GM12878 (cell line): ENCODE results near the gene PISD. TPM values are rescaled to one million over a fixed set of nuclear protein-coding genes. Genes with fewer than 3 reads are reported as not detected.

ENCODE experiments used
- ATF7 ChIP-seq: fragments of 450-650 bp; IDR thresholded peaks from 2 replicates; pipeline ENCODE4 v1.6.1; 2016; ENCODE audit warnings: low read depth, mild to moderate bottlenecking
- CEBPB ChIP-seq, 2 experiments: fragments of 150-350 bp in 1 of 2; IDR thresholded peaks; 2 replicates each; pipeline ENCODE4 v1.6.1; 2012 to 2014; ENCODE audit warnings: low read depth in 2 of 2, low read length in 2 of 2, borderline replicate concordance in 1 of 2, inconsistent platforms in 1 of 2
- CREM ChIP-seq: IDR thresholded peaks from 2 replicates; pipeline ENCODE4 v1.6.1; 2014; ENCODE audit warnings: antibody characterized with exemption, low read depth
- FOXM1 ChIP-seq: IDR thresholded peaks from 2 replicates; pipeline ENCODE4 v1.6.1; 2012; ENCODE audit warnings: low read depth, mild to moderate bottlenecking, inconsistent platforms, low read length, moderate library complexity
- IKZF2 ChIP-seq, 2 experiments: fragments of 450-650 bp; IDR thresholded peaks; 2 replicates each; pipeline ENCODE4 v1.6.1; 2017; ENCODE audit warnings: mild to moderate bottlenecking in 2 of 2, moderate library complexity in 2 of 2
- NBN ChIP-seq: fragments of 450-650 bp; IDR thresholded peaks from 2 replicates; pipeline ENCODE4 v1.6.1; 2016
- NFIC ChIP-seq: IDR thresholded peaks from 2 replicates; pipeline ENCODE4 v1.6.1; 2012; ENCODE audit warnings: low read depth, mild to moderate bottlenecking, inconsistent platforms, low read length, moderate library complexity
- NR2F1 ChIP-seq: fragments of 450-650 bp; conservative IDR thresholded peaks from 2 replicates; pipeline ENCODE4 v1.6.1; 2017; ENCODE audit warnings: mild to moderate bottlenecking
- RB1 ChIP-seq: fragments of 450-650 bp; formaldehyde crosslinking; IDR thresholded peaks from 2 replicates; pipeline ENCODE4 v1.6.1; 2017; ENCODE audit warnings: mild to moderate bottlenecking, borderline replicate concordance
- RCOR1 ChIP-seq: conservative IDR thresholded peaks from 2 replicates; pipeline ENCODE4 v1.6.1; 2012; ENCODE audit warnings: low read depth, low read length, improper control_type of control experiment
- SMAD1 ChIP-seq: fragments of 450-650 bp; IDR thresholded peaks from 2 replicates; pipeline ENCODE4 v1.6.1; 2018; ENCODE audit warnings: mild to moderate bottlenecking, low read depth; ENCODE audit not compliant: partially characterized antibody
- SPI1 ChIP-seq: IDR thresholded peaks from 2 replicates; pipeline ENCODE4 v1.6.1; 2011; ENCODE audit warnings: low read depth, mild to moderate bottlenecking, low read length, moderate library complexity, borderline replicate concordance; ENCODE audit not compliant: insufficient read depth
- SREBF1 ChIP-seq: IDR thresholded peaks from 2 replicates; pipeline ENCODE4 v1.6.1; 2012; ENCODE audit warnings: mild to moderate bottlenecking, low read length
- STAT1 ChIP-seq: fragments of 450-650 bp; conservative IDR thresholded peaks from 2 replicates; pipeline ENCODE4 v1.6.1; 2014; ENCODE audit warnings: antibody characterized with exemption, mild to moderate bottlenecking
- ZNF217 ChIP-seq: fragments of 450-650 bp; IDR thresholded peaks from 2 replicates; pipeline ENCODE4 v1.6.1; 2017; ENCODE audit warnings: antibody characterized with exemption, mild to moderate bottlenecking
- ZNF384 ChIP-seq: IDR thresholded peaks from 2 replicates; pipeline ENCODE4 v1.6.1; 2012; ENCODE audit warnings: low read depth, mild to moderate bottlenecking, low read length, improper control_type of control experiment, borderline replicate concordance
- polyA plus RNA-seq, 11 experiments: library from polyadenylated mRNA; depleted of rRNA in 4 of 11; unstranded in 6 of 11; stranded (reverse) in 5 of 11; fragments of >200 nt; fragmentation: Nextera tagmentation in 4 of 11; fragmentation: Illumina TruSeq in 1 of 11; extraction: Ambion mirVana in 4 of 11; extraction: Trizol in 1 of 11; gene quantifications; 1 replicate in 1 of 11; 2 replicates in 10 of 11; pipeline versions ENCODE4 v1.2.1 to v1.2.3, GENCODE V29; 2011 to 2016; ENCODE audit warnings: inconsistent platforms in 2 of 11, missing spikeins in 2 of 11, low read depth in 1 of 11
- total RNA-seq, 4 experiments: library from RNA; depleted of rRNA in 3 of 4; stranded (reverse); fragments of >200 nt in 3 of 4; fragmentation: Illumina TruSeq in 1 of 4; extraction: Trizol in 1 of 4; gene quantifications; 2 replicates each; pipeline versions ENCODE4 v1.2.1 to v1.2.3, GENCODE V29; 2013 to 2021
- TF ChIP-seq, protein P1 (sequence below): fragments of 450-650 bp; IDR thresholded peaks from 2 replicates; pipeline ENCODE4 v1.6.1; 2017; ENCODE audit warnings: low read depth, mild to moderate bottlenecking, moderate library complexity

Gene PISD
- total and polyA plus RNA-seq, 10 of the 15 experiments (the other 5 are each of a cell fraction or from before 2014, with no cell fraction given), result 25.8 to 62.7 (median 45.8) TPM

GRCh38 chr22:31650391-31650790, 11.6 kb downstream of the PISD start (continued):
- TF ChIP-seq NFIC (peak; percentile 56; the same call in 1 of the 2 replicates), SPI1 (no peak), RB1 (no peak), STAT1 (no peak), FOXM1 (peak; percentile 30; the same call in 1 of the 2 replicates), RCOR1 (no peak), ATF7 (peak; percentile 51), CREM (no peak), ZNF217 (0 out of 2 replicates have a peak, but pooled peaks have one; percentile 33), NBN (peak; percentile 43; the same call in 1 of the 2 replicates), ZNF384 (peak; percentile 74), CEBPB (IDR thresholded peaks at IDR 0.05; ENCODE audit: borderline replicate concordance in 1 of 2, low read depth in 2 of 2, low read length in 2 of 2) (peak in 1 of 2 experiments; percentile 49; a peak in 1 of 4 replicates), NR2F1 (no peak), IKZF2 (IDR thresholded peaks at IDR 0.05) (peak in 1 of 2 experiments; percentile 28; a peak in 1 of 4 replicates), SMAD1 (no peak), SREBF1 (no peak)
- TF ChIP-seq, protein P1, sequence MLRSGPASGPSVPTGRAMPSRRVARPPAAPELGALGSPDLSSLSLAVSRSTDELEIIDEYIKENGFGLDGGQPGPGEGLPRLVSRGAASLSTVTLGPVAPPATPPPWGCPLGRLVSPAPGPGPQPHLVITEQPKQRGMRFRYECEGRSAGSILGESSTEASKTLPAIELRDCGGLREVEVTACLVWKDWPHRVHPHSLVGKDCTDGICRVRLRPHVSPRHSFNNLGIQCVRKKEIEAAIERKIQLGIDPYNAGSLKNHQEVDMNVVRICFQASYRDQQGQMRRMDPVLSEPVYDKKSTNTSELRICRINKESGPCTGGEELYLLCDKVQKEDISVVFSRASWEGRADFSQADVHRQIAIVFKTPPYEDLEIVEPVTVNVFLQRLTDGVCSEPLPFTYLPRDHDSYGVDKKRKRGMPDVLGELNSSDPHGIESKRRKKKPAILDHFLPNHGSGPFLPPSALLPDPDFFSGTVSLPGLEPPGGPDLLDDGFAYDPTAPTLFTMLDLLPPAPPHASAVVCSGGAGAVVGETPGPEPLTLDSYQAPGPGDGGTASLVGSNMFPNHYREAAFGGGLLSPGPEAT, result peak; percentile 87; the same call in 1 of the 2 replicates
